ENCODE results near the gene SEZ6.

Gene SEZ6

DNA sequence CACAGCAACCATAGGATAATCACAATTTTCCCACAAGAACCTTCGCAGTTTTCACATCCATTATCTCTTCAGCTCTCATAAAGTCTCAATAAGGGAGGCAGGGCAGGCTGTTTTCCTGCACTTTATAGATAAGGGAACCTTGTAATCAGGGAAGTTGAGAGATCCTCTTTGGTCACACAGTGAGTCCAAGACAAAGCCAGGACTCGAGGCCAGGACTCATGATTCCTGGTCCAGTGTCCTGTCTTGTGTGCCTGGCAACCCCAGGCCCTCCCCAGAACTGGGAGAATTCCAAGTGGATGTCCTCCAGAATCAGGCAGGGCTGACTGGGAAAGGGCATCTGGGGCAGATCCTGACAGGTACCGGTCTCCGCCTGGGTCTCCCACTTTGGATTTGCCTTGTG, 31.4 kb downstream of the SEZ6 start:
- DNase-seq (ENCODE audit: low spot score): no peak

DNA sequence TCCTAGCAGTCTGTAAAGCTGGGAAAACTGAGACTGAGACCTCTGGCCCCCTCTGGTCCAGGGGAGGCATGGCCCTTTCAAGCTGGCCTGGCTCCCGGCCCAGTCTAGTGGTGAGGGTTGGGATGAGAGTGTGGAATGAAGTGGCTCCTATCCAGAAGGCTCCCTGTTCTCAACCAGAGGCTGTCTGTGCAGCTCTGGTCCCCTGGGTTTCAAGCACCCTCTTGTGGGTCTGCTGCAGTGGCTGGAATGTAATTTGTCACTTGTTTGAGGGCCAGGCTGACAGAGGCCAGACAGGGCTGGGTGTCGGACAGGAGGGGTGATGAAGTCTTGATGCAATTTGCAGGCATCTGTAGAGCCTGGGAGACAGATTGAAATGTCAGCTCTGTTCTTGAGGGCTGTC, 32.4 kb downstream of the SEZ6 start:
- DNase-seq (ENCODE audit: low spot score): no peak

DNA sequence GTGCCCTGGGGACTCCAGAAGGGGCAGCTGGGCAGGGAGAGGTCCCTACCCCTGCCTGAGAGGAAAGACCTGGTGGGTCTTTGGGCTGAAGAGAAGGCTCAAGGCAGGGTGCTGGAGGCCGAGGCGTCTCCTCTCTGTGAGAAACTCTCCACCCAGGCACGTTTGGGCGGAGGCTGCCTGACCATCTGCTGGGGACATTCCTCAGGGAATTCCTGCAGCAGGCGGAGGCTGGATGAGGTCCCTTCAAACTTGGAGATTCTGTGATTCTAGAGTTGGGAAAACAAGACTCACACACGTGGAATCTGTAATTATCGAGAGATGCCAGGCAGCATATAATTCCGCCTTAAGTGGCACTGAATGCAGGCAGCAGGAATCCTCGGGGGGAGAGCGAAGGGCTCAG, 33.4 kb downstream of the SEZ6 start:
- DNase-seq (ENCODE audit: low spot score): no peak

DNA sequence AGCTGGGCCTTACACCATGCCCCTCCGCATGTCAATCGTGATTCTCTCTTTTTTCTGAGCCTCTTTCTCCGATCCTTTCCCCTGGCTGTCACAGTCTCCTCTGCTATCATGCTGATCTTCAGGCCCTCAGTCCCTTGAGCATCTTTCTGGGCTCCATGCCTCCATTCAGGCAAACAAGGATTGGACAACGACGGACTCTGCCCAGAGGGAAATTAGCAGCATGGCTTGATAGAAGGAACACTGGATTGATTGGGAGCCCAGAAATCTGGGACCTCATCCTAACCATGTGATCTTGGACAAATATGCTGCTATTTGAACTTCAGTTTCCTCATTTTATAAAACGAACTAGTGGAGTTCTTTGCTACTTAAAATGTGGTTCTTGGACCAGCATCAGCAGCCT, 35.0 kb downstream of the SEZ6 start:
- DNase-seq (ENCODE audit: low spot score): no peak

DNA sequence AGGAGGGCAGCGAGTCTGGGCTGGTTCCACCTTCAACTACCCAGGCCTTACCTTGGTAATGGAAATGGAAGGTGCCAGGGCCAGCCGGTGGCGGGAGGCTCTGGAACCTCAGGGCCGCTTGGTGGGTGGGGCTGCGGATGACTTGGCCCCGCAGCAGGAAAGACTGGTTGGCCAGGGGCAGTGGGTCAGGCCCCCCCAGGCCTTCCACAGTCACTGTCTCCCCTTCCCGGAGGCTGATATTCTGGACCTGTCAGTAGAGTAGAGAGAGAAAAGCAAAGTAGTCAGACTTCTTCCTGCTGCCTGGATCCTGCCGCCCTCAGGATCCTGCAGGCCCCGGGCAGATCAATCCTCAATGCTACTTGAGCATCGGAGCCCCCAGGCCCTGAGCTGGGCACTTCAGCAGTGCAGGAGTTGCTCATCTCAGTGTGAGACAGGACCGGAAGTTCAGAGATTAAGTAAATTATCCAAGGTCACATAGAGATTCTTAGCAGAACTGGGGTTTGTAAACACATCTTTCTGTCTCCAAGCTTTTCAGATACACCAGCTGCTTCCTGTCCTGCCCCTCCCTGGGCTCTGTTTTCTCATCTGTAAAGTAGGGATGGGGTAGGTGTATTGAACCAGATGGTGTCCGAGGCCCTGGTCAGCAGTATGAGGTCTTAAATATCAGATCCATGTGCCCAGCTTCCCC, 36.0 kb downstream of the SEZ6 start:
- no peak for DNase-seq (ENCODE audit: low spot score)

DNA sequence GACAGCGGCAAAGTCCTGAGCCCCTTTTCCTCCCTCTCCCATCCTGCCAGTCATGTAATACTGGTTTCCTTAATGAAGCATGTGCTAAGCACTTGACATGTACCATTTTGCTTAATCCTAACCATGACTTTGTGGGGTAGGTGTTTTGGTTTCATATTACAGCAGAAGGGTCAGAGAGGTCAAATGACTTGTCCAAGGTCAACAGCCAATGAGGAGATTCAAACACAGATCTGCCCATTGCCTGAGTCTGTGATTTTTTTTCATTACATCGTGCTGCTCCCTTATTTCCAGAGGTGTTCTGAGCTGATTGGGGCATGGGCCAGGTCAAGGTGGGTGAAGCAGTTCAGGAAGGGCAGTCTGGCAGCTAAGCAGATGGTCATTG, 36.9 kb downstream of the SEZ6 start:
- DNase-seq (ENCODE audit: low spot score): no peak

DNA sequence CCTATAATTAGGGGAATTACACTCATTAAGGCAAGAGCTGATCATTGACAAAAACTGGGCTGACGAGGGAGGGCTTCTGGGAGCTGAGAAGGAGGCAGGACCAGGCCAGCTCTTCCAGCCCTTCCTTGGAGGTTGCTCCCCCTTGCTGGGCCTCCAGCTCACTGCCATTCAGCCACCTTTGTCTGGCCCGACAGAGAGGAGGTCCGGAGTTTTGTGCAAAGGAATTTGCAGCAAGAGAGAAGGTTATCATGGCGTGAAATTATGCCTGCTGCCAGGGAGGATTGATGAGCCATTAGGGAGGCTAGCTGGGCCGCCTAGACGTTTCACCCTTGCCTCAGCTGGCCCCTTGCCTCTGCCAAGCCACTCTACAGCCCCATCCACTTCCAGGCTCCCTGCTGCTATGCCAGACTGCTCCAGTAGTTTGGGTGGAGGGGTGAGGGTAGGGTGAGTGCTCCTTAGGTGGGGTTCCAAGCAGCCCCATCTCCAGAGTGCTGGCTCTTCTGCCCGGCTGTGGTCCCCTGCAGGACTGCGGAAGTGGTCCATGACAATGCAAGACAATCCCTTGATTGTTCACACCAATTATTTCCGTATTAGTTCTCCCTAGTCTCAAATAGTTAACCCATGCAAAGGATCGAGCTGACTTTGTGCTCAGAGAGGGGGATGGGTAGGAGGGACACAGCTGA, 37.5 kb downstream of the SEZ6 start:
- no peak for DNase-seq (ENCODE audit: low spot score)

DNA sequence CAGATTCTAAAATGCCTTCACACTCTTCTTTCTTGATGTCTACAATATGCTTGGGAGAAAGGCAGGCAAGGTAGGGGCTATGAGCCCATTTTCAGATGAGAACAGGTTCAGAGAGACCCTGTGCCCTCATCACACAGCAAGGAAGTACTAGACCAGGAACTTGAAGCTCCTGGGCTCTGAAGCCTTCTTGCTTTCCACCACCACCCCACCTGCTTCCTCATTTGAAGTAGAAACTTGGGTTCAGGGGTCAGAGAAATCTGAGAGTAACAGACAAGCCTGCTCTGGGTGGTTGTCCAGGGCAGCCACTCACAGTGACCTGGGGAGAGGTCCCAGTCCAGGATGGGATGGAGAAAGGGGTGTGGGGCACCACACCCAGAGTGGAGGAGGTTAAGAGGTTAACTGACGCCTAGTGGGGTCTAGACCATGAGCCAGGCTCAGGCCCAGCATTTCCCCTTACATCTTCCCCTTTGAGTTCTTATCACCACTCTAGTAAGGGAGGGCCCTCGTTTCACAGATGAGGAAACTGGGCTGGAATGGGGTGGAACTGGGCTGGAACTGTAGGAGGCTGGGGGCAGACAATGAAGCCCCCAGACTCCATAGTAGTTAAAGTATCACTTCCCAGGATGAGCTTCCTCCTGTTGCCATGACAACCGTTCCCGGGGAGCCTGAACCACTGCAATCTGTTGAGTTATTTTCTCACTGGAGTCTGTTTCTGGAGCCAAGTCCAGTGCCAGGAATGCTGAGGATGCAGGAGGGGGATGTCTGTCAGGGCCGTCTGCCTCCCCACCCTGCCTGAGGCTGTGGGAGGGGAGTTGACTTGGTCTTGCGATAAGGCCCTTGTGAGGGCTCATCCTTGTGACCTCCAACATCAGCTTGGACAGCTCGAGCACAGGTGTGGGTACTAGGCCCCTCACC, 38.4 kb downstream of the SEZ6 start:
- no peak for DNase-seq (ENCODE audit: low spot score)

DNA sequence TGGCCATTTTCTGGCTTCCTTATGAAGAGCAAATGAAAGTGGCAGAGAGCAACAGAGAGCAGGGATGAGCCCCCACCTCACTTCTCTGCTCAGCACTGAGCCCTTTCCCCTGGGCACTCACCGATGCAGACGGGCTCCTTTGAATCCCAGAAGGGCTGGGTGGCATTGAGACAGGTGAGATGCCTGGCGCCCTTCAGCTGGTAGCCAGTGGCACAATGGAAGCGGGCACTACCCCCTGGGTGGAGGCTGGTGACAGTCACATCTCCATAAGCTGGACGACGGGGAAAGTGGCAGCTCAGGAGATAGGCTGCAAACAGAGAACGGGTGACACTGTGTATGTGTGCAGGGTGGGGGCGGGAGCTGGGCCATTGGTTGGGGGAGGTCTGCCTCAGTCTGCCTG, 42.0 kb downstream of the SEZ6 start:
- no peak for DNase-seq (ENCODE audit: low spot score)

DNA sequence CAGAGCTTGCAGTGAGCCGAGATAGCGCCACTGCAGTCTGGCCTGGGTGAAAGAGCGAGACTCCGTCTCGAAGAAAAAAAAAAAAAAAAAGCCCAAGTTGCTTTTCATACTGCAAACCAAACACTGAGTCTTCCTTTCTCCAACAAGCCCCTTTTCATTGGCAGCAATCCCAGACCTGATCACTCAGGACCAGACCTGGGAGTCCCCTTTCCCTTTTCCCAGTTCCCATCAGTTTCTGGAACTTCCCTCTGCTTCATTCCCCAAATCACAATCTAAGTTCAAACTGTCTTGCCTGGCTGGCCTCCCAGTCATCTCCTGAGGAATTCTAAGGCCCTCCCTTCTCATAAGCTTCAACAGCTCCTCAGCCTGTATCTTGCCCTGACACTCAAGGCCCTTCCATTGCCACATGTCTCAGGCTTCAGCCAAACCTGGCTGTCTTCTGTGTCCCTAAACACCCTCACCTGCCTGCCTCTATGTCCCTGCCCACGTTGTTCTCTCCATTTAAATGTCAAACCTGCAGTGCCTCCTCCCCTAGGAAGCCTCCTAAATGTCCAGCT, 42.7 kb downstream of the SEZ6 start:
- no peak for DNase-seq (ENCODE audit: low spot score)

DNA sequence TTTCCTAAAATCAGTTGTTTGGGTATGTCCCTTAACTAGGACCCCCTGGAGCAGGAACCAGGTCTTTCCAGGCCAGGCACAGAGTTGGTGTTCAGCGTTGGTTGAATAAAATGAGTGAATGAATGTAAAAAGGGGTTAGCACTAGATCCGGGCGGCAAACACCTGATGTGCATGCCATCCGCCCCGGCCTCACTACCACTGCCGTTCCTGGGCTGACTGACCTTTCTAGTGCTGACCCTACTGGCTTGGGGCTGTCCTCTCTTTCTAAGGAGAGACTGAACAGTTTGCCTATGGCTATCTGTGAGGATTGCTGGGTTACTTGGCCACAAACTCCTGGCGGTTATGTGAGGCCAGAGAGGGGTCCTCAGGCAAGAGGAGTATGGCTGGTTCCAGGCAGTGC, 44.4 kb downstream of the SEZ6 start:
- no peak for DNase-seq (ENCODE audit: low spot score)

DNA sequence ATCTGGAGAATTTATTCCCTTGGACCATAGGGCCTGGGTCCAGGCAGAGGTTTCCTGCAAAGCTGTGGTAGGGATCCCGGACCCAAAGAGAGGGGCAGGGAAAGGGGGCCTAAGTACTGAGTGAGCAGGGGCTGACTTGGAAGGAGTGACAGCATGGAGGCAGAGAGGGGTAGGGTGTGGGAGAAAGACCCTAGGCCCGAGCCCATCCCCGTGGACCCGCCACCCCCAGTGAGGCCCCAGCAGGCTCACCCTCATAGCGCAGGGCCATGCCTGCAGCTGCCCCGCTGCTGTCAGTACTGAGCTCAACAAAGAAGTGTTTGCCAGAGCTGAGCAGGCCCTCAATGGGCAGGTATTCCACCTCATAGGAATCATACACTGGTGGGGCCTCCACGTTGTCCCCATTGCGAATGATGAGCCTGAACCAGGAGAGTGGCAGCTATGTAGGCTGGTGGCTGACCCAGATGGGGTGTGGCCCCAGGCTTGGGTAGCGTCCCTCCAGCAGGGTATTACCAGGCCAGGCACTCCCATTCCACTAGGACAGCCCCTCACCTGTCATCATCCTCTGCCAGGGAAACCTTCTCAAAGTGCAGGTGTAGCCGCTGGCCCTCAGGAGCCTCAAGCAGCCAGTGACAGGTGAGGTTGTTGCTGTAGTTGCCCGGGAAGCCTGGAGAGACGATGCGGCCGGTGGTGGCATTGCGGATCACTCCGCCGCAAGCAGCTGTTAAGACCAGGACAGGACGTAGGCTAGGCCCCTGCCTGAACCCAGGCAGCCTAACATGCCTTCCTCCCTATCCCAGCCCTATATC, 45.4 kb downstream of the SEZ6 start:
- DNase-seq (ENCODE audit: low spot score): no peak

DNA sequence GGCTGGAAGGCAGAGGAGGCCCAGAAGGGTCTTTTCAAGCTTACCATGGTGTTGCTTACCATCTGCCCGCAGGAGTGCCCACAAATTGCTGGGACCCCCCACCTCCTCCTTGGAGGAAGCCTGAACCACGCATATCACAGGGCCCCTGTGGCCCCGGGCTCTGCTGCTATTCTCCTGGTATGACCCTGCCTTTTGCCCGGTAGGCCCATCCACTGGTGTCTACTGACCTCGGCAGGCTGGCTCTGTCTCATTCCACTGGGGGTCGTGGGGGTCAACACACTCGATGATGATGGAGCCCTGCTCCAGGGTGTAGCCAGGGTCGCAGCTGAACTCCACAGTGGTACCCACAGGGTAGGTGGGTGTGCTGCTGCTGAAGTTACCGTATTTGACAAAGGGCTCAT, 46.4 kb downstream of the SEZ6 start:
- no peak for DNase-seq (ENCODE audit: low spot score)

DNA sequence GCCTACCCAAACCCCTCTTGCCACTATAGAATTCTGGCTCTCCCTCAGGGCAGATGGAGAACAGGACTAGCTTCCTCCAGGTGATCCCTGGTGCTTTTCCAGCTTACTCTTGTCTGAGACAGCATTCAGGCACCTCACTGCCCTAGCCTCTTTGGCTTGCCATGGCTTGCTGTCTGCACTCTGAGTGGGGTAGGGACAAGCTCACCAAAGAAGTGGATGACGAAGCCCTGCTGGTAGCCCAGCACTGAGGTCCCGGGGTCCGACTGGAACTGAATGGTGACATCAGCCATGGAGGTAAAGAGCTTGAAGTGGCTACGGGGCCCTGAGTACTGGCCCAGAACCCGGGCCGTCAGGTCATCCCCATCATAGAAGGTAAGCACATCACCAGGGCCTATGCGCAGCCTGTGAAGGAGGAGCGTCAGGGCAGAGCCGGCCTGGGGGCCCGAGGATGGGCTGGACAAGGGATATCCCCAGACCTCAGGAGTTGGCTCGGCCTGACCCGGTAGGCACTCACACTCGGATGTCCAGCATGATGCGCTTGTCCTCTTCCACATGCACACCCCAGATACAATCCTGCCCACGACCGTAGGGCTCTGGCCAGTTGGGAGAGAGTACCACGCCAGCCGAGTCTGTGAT, 46.9 kb downstream of the SEZ6 start:
- no peak for DNase-seq (ENCODE audit: low spot score)

DNA sequence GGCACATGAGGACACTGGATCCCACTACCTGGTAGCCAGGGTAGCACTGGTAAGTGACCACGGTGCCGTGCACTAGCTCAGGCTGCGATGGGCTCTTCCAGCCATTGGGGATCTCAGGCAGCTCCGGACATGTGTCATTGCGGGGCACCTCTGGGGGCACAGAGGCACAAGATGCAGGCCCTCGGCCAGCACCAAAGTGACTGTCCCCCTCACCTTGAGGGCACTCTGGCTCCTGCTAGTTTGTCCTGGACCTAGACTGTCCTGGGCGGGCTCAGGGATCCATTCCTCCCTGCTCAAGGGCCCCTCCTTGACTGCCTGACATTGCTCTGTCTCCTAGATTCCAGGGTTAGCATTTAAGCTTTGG, 47.9 kb downstream of the SEZ6 start:
- no peak for DNase-seq (ENCODE audit: low spot score)

DNA sequence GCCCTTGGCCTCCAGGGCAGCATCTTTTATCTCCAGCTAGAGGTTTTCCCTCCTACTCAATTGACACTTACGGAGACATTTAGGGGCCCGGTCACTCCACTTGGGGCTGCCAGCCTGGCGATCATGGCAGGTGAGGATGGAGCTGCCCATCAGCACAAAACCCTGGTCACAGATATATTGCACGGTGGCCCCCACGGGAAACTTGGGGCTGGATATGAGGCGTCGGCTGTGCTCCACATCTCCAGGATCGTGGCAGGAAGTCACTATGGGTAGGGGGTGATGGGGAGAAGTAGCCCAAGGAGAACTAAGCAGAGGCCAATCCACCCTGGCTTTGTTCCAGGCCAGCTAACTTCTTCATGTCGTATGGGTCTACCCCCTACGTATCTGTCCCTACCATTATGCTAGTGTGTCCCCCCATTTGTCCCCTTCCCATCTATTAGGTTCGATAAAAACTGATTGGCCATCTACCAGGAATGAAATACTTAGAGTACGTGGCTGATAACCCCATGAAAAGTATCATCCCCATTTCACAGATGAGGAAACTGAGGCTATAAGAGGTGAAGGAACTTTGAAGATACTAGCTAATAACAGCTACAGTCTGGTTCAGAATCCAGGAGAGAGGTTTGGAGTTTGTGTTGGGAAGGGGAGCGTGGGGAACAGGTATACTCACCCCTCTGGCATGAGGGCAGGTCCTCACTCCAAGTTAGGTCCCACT, 48.4 kb downstream of the SEZ6 start:
- no peak for DNase-seq (ENCODE audit: low spot score)

DNA sequence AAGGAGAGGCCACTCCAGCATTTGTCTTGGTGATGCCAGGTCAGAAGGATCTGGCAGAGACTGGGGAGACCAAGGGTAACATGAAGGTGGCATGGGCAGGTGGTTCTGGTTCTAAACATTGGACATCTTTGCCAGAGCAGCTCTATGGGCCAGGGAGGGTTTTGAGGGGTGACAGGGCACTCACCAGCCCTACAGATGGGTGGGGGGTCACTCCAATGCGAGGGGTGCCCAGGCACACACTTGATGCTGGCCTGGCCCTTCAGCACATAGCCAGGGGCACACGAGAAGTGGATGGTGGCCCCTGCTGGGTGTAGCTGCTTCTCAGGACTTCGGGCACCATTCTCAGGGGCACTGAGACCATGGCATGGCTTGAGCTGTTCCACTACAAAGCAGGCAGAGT, 49.0 kb downstream of the SEZ6 start:
- DNase-seq (ENCODE audit: low spot score): no peak

DNA sequence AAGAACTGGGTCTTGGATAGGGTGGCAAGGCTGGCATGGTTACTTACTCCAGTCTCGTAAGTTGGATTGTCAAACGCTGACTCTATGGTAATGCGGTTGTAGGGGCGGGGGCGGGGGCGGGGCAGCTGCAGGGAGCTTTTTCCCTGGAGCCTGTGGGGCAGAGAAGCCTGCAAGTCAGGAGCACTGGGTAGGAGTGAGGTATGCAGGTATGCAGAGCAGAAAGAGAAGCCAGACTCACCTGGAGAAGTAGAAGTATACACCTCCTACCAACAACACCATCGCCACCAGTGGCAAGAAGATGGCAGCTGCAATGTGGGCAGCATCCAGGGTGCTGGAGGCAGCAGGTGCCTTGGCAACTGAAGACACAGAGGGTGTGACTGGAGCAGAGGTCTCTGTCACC, 49.7 kb downstream of the SEZ6 start:
- no peak for DNase-seq (ENCODE audit: low spot score)

DNA sequence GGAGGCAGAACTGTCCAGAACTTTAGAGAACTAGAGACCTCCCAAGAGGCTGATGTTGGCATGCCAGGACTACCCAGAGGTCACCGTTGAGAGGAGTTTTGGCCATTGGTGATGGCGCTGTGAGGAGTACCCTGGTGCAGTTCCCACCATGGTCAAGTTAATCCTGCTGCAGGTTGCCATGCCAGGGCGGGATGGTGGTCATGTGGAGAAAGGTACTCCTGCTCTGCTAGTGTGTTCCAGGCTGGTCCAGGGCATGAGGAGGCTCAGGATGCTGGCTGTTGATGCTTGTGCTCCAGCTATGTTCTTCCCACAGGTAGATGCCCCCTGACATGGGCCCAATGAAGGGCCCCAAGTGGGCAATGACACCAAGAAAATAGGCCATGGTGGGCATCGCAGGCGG, 50.4 kb downstream of the SEZ6 start:
- no peak for DNase-seq (ENCODE audit: low spot score)

DNA sequence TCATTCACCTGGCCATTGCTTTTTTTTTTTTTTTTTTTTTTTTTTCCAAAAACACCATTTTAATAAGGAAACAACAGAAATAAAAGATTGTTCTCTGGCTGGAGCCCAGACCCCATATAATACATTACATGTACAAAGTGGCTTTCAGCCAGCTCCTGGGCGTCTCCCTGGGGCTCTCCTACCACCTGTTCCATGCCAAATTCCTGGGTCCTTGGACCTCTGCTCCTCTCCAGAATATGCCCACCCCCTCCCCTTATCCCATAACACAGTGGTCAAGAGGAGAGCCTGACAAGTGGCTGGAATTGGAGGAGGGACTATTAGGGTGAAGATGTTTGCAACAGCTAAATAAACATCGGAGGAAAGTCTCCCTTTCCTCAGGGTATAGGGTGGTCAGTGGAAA, 50.9 kb downstream of the SEZ6 start:
- DNase-seq (ENCODE audit: low spot score): no peak

Data from NAMALWA (cell line).